PFSK-1 (cell line): ENCODE data around the gene OSTN. TPM values are rescaled to one million over a fixed set of nuclear protein-coding genes. Genes with fewer than 3 reads are reported as not detected.

Source experiments
- FOXP2 ChIP-seq: optimal IDR thresholded peaks from 2 replicates; pipeline ENCODE3; 2011; ENCODE audit warnings: borderline replicate concordance, control low read depth, inconsistent platforms; ENCODE audit not compliant: insufficient read depth; ENCODE audit errors: extremely low read length, extremely low read depth
- POLR2AphosphoS5 ChIP-seq: IDR thresholded peaks from 2 replicates; pipeline ENCODE4 v1.6.1; 2012; ENCODE audit warnings: low read depth, mild to moderate bottlenecking, control low read depth, low read length, moderate library complexity
- REST ChIP-seq, 2 experiments: IDR thresholded peaks; 2 replicates each; pipeline versions ENCODE4 v1.6.1 to v1.8.0; 2011 to 2012; ENCODE audit warnings: low read depth in 2 of 2, low read length in 2 of 2, control low read depth in 1 of 2, inconsistent platforms in 1 of 2, mild to moderate bottlenecking in 1 of 2, moderate library complexity in 1 of 2; ENCODE audit not compliant: insufficient read depth in 1 of 2
- SIN3A ChIP-seq: IDR thresholded peaks from 2 replicates; pipeline ENCODE4 v1.6.1; 2012; ENCODE audit warnings: mild to moderate bottlenecking, low read length, moderate library complexity, borderline replicate concordance; ENCODE audit not compliant: insufficient read depth
- TAF1 ChIP-seq: IDR thresholded peaks from 2 replicates; pipeline ENCODE4 v1.6.1; 2012; ENCODE audit warnings: low read length, control low read depth, borderline replicate concordance; ENCODE audit not compliant: insufficient read depth
- polyA plus RNA-seq: library from polyadenylated mRNA; unstranded; fragments of >200 nt; gene quantifications from one replicate; pipeline ENCODE4 v1.2.1, GENCODE V29; 2012; ENCODE audit warnings: low read depth, missing spikeins; ENCODE audit not compliant: insufficient read length

Gene OSTN
- 0.33 TPM for polyA plus RNA-seq

DNA sequence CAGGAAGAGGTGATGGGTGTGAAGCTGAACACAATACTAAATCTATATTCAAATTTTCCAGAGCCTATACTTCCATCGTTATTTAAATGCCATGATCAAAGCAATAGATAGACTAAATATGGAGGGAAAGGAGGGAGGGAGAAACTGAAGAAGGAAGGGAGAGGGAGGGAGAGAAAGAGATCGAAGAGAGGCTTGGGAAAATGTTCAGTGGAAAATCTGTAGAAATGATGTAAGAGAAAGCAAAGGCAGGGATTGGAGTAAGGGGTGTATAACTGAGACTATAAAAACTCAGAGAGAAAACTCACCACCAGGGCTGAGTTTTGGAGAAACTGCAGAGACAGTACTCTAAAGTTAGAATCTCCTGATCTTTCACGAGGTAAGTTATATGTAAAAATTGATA lies at the start of gene OSTN:
Gene OSTN, plus strand, starts transcription at position 310 of the 400 bp plus-strand sequence. CDS start 13,292 bp downstream, outside the sequence.
- no peak for TF ChIP-seq SIN3A
- no peak for TF ChIP-seq TAF1
- no peak for TF ChIP-seq POLR2AphosphoS5
- TF ChIP-seq REST (IDR thresholded peaks at IDR 0.05; ENCODE audit: insufficient read depth in 1 of 2, low read depth in 2 of 2, low read length in 2 of 2) = no peak
- TF ChIP-seq FOXP2 = no peak

DNA sequence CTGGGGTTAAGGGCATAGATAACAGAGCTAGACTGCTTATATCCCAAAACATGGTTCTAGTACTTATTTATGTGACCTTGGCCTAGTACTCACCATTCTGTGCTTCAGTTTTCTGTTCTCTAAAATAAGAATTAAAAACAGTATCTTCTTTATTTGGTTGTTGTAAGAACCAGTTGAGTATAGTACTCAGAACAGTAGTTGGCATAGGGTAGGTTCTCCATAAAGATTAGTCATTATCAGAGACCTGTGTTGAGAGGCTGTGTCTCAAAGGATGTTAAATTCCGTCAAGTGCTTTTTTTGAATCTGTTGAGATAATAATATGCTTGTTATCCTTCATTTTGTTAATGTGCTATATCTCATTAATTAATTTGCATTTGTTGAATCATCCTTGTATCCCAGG lies 47.4 kb upstream of the OSTN start:
- no peak for TF ChIP-seq POLR2AphosphoS5
- no peak for TF ChIP-seq SIN3A
- no peak for TF ChIP-seq FOXP2
- TF ChIP-seq REST (IDR thresholded peaks at IDR 0.05; ENCODE audit: insufficient read depth in 1 of 2, low read depth in 2 of 2, low read length in 2 of 2) = no peak
- TF ChIP-seq TAF1 = no peak

- TF ChIP-seq POLR2AphosphoS5 (no peak), REST (IDR thresholded peaks at IDR 0.05; ENCODE audit: insufficient read depth in 1 of 2, low read depth in 2 of 2, low read length in 2 of 2) (no peak), SIN3A (no peak), TAF1 (no peak), FOXP2 (no peak)
Observed at GRCh38 chr3:191154827-191155226, 44.2 kb upstream of the OSTN start.

GRCh38 chr3:191158247-191158646 lies 40.8 kb upstream of the OSTN start:
- no peak for TF ChIP-seq TAF1

DNA sequence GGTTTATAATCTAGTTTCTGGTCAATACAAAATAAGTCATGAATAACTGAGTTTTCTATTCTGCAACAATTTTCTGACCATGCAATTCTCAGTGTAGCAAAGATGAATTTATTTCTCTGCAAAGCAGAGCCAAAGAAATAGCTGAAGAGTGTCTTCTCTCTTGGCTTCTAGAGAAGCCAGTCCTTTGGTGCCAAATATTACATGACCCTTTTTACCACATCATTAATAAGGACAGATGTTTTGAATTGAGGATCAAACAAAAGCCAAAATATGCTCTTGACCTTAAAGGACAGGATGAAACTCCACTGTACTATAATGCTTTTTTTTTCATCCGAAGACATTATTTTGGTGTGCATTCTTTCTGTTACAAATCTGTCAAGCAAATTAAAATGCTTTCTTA lies 40.2 kb upstream of the OSTN start:
- no peak for TF ChIP-seq FOXP2
- TF ChIP-seq SIN3A = no peak
- TF ChIP-seq TAF1 = no peak
- TF ChIP-seq REST (IDR thresholded peaks at IDR 0.05; ENCODE audit: insufficient read depth in 1 of 2, low read depth in 2 of 2, low read length in 2 of 2) = no peak
- no peak for TF ChIP-seq POLR2AphosphoS5
